ENCODE data around the gene TTLL9.

- TF ChIP-seq POLR2AphosphoS5 (IDR thresholded peaks at IDR 0.05) (no peak), CTCF (IDR thresholded peaks at IDR 0.05) (no peak), POLR2A (IDR thresholded peaks at IDR 0.05) (no peak)
Measured at GRCh38 chr20:31919410-31920155, 49.1 kb downstream of the TTLL9 start.

Data from prostate gland (tissue), 2 donors.